ENCODE measurements around the gene THBS2. TPM values are rescaled to one million over a fixed set of nuclear protein-coding genes. Genes with fewer than 3 reads are reported as not detected.

The THBS2 gene
- total and polyA plus RNA-seq, 2 of the 8 experiments (the other 6 are each of a cell fraction or from before 2014, with no cell fraction given): 11.0 to 22.5 TPM

DNA sequence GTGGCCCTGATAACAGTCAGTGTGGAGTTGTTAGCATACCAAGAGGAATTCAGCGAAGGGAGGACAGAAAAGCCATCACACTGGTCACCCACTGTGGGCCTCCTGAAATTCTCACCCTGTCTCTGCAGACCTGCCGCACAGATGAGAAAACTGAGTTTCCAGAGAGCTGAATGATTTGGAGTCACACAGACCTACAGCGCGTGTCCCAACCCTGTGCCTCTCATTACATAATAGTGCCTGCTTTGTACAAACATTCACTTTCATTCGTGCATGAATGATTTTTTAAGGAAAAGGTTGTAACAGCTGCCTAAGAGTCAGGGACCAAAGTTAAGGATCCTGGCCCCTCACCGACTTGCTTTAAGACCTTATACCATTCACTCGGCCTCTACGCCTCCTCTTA, 62.7 kb downstream of the THBS2 start:
- no peak overlapping the region for H3K56ac ChIP-seq (replicated peaks; ENCODE audit: insufficient read length, low read depth, low read length)
- 93% methylated on average over 8 of the region's 8 CpGs; no CpG with 5 or more reads in 1 of the 2 experiments for WGBS, 2 experiments (ENCODE audit: extremely low coverage in 1 of 2, insufficient coverage in 1 of 2, insufficient read length in 1 of 2, insufficient replicate concordance in 2 of 2, low coverage in 1 of 2, low lambda C conversion rate in 2 of 2, missing lambda C conversion rate in 1 of 2)
- H2BK15ac ChIP-seq (ENCODE audit: low read length): no peak overlapping the region
- ChIA-PET CTCF (ENCODE audit: partially characterized antibody) (no interaction called here), POLR2A (ENCODE audit: partially characterized antibody) (no interaction called here)
- H3K79me2 ChIP-seq (ENCODE audit: control insufficient read depth in 1 of 2, insufficient read depth in 2 of 2, low read length in 2 of 2): no peaks in the 10 kb centered on the region
- no peak overlapping the region for H2BK12ac ChIP-seq (ENCODE audit: low read depth, low read length)
- H2BK120ac ChIP-seq (replicated peaks; ENCODE audit: low read depth, low read length): no peak overlapping the region
- H3K4me1 ChIP-seq (replicated peaks in 1 of 4; ENCODE audit: control insufficient read depth in 3 of 4, insufficient read depth in 4 of 4, low read length in 3 of 4): 0 out of 7 replicates have a peak, but pooled peaks cover 0 to 3% (median 0%) of the 10 kb centered on the region in 4 experiments
- no peak overlapping the region for H3K4ac ChIP-seq (replicated peaks; ENCODE audit: insufficient read length, low read depth, low read length)
- no peaks in the 10 kb centered on the region; a peak in 1 of 4 replicates for H3K9me3 ChIP-seq (ENCODE audit: insufficient read depth in 2 of 2, low read depth in 1 of 2, low read length in 1 of 2)
- no peak overlapping the region for H3K14ac ChIP-seq (ENCODE audit: insufficient read length)
- no peak overlapping the region for H3K18ac ChIP-seq (ENCODE audit: extremely low read depth, low read length)
- DNase-seq (ENCODE audit: low read depth in 1 of 2, low spot score in 2 of 2) (no peak), FAIRE-seq (no peak)
- H2BK5ac ChIP-seq (ENCODE audit: low read depth, low read length): no peak overlapping the region
- no peak overlapping the region for H3K4me2 ChIP-seq (ENCODE audit: insufficient read depth in 1 of 2, low read depth in 2 of 2, low read length in 2 of 2)
- H2BK20ac ChIP-seq (ENCODE audit: low read length): no peak overlapping the region
- no peak overlapping the region for H3K4me3 ChIP-seq (ENCODE audit: extremely low read depth in 1 of 4, insufficient read depth in 2 of 4, low read depth in 3 of 4, low read length in 4 of 4)
- no peaks in the 10 kb centered on the region for H3K23me2 ChIP-seq (ENCODE audit: low read depth, low read length)
- H3K23ac ChIP-seq (ENCODE audit: insufficient read length): no peak overlapping the region
- H2AK5ac ChIP-seq (ENCODE audit: low read depth, low read length): no peak overlapping the region
- H4K8ac ChIP-seq (ENCODE audit: extremely low read depth, insufficient read depth, low read length): no peak overlapping the region
- no peak overlapping the region for H3K27ac ChIP-seq (ENCODE audit: low read depth, low read length)
- no peaks in the 10 kb centered on the region for H3K36me3 ChIP-seq (ENCODE audit: control insufficient read depth in 2 of 4, insufficient read depth in 4 of 4, low read length in 3 of 4)
- H3K27me3 ChIP-seq (replicated peaks in 1 of 4; ENCODE audit: control insufficient read depth in 3 of 4, extremely low read depth in 1 of 4, insufficient read depth in 3 of 4, low read length in 3 of 4): no peaks in the 10 kb centered on the region
- H4K20me1 ChIP-seq (replicated peaks in 1 of 2; ENCODE audit: control insufficient read depth in 1 of 2, insufficient read depth in 2 of 2, low read length in 2 of 2): no peaks in the 10 kb centered on the region
- no peak overlapping the region for H4K5ac ChIP-seq (ENCODE audit: insufficient read length, low read depth, low read length)
- no peak overlapping the region for H3K9ac ChIP-seq (replicated peaks in 1 of 4; ENCODE audit: extremely low read depth in 1 of 4, low read depth in 3 of 4, low read length in 3 of 4)
- H2AFZ ChIP-seq (ENCODE audit: low read length): no peak overlapping the region
- no peaks in the 10 kb centered on the region for H3K79me1 ChIP-seq (ENCODE audit: low read depth, low read length)
- H4K91ac ChIP-seq (replicated peaks; ENCODE audit: insufficient read length, low read length): no peak overlapping the region
- TF ChIP-seq RXRA (IDR thresholded peaks at IDR 0.05; ENCODE audit: insufficient read depth, low read depth, low read length) (no peak), GTF2F1 (IDR thresholded peaks at IDR 0.05; ENCODE audit: borderline replicate concordance, low read depth, low read length) (no peak), RAD21 (IDR thresholded peaks at IDR 0.05 in 1 of 2, conservative IDR thresholded peaks at IDR 0.05 in 1 of 2; ENCODE audit: low read depth in 2 of 2, low read length in 2 of 2) (no peak), CREB1 (IDR thresholded peaks at IDR 0.05) (no peak), NRF1 (IDR thresholded peaks at IDR 0.05; ENCODE audit: low read depth, low read length) (no peak)

Data from H1 (cell line).